GM20431 (cell line): ENCODE results near the gene INSIG1.

ENCODE experiments used
- in situ Hi-C: fragments of 300-500 bp; cut with MseI, MboI; formaldehyde crosslinking; loops from one replicate; pipeline ENCODE4 v1.15.0; 2020; ENCODE audit warnings: low sequenced_read_pairs; ENCODE audit not compliant: unreplicated experiment

Gene INSIG1

DNA sequence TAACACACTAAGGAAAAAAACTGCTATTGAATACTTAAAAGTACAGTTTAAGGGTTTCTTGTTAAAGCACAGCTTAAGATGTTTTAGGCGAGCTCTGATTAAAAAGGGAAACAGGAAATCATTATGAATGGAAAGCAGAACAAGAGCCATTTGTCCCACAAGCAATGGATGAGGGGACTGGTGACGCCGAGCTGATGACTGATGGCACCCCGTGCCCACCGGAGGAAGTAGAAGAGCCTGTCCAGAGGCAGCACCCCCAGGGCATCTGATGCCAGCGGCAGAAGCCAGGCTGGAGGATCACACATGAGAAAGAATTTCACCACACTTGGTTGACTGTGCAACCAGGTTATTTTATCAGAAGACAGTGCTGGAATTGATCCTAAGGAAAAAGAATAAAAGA is 15.0 kb upstream of the INSIG1 start:
- in situ Hi-C loops, result no loop called here

DNA sequence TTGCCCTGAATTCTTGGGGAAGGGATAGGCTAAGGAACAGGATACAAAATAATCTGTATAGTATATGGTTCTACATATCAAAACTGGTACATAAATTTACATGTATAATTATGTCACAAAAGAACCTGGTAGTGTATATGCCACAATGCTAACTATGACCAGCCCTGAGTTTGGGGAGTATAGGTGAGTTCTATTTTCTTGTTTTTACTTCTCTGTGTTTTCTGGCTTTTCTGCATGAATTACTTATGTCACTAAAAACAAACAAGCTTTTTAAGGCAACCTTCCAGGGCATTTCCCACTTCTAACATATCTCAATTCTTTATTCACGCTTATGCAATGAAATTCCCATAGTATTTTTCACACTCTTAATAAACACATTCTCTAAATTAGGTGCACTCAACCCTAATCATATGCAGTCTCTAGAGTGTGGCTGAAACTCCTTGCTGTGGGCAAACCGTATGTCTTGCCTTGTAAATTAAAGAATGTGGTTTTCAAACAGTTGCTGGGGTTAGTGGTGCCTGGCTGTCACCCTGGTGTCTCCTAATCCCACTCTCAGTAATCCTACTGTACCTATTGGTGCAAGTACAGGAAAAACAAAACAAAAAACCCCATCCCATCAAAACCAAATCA is 14.0 kb upstream of the INSIG1 start:
- in situ Hi-C loops, result no loop called here

DNA sequence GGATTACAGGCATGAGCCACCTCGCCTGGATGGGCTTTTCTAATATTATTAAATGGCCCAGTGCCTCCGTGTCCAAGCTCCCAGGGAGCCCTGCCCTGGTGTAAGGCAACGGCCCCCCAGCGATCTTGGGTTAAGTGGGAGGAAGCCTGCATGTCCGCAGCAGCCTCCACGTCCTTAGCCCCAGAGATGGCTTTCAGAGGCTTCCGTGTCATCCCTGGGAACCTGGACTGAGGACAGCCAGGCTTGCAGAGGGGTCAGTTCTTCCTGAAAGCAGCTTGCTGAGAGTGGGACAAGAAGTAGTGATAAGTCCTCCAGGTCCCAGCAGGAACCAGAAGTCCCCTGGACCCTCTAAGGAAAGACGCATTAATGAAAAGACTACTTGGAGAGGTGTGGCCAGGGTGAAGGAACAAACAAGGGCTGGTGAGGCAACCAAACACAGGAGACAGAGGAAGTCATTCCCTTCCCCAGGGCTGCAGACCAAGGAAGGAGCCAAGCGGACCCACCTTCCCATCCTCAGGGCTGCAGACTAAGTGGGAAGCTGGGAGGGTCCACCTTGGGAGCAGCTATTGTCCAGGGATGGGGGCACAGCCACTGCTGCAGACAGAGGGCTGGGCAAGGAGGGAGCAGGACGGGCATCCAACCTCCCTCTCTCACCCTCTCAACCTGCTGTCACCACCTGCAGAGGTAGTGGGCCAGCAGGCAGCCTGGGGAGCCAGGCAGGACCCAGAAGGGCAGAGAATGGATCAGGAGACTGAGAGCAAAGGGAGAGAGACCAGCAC is 13.0 kb upstream of the INSIG1 start:
- in situ Hi-C loops, result no loop called here

DNA sequence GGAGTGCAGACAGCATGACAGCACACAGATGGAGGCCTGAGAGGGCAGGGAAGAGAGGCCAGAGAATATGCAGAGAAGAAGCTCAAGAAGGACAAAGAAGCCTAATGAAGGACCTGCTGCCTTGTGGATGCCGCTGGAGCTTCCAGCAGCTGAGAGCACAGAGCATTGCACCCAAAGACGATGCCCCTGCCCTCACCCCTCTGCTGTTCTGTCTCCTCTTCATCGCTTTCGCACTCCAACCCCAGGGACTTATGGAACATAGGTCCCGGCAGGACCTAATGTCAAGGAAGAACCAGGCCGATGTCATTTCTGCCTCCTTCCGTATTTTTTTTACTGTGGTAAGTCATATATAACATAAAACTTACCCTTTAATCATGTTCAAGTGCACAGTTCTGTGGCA is 12.3 kb upstream of the INSIG1 start:
- in situ Hi-C loops, result no loop called here

DNA sequence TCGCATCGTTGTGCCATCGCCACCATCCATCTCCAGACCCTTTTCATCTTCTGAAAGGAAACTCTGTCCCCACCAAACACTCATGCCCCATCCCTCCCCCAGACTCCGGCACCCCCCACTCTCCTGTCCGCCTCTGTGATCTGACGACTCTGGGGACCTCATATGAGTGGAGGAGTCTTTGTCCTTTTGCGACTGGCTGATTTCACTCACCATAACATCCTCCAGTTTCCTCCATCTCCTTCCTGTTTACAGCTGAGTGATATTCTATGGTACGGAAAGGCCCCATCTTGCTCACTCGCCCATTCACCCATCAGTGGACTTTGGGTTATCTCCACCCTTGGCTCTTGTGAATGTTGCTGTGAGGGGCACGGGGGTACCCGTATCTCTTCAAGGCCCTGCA is 11.8 kb upstream of the INSIG1 start:
- in situ Hi-C loops, result no loop called here

DNA sequence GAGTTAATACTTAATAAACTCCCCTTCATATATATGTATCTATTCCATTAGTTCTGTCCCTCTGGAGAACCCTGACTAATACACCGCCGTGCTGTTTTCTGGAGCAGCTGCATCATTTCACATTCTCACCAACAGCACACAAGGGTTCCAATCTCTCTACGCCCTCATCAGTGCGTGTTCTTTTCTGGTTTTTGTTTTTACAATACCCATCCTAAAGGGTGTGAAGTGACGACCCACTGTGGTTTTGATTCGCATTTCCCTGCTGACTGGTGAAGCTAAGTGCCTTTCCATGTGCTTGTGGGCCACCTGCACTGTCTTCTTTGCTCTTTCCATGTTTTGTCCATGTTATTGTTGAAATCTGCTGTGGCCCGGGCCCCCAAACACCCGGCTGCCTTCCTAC is 11.0 kb upstream of the INSIG1 start:
- in situ Hi-C loops, result no loop called here

DNA sequence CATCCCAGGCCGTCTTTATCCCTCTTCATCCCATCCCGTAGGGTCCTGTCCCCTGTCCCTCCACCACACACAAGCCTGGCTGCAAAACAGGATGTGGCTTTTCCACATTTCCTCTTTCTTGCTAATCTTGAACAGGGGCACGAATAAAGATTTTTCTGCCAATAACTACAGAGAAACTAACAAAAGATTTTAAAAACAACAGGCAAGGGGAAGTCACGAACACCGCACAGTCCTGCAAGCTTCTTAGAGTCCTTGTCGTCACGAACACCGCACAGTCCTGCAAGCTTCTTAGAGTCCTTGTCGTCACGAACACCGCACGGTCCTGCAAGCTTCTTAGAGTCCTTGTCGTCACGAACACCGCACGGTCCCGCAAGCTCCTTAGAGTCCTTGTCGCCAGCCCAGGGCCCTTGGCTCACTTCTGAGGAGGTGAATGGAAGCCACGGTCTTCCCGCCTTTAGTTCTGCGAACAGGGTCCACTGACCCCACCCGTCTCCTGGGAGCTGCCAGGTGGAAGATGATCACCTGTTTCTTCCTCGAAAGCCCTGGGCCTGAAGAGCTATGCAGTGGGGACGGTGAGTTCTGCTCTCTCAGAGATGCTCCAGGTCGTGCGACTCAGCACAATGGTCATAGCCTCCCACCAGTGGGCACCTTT is 10.3 kb upstream of the INSIG1 start:
- in situ Hi-C loops, result no loop called here

DNA sequence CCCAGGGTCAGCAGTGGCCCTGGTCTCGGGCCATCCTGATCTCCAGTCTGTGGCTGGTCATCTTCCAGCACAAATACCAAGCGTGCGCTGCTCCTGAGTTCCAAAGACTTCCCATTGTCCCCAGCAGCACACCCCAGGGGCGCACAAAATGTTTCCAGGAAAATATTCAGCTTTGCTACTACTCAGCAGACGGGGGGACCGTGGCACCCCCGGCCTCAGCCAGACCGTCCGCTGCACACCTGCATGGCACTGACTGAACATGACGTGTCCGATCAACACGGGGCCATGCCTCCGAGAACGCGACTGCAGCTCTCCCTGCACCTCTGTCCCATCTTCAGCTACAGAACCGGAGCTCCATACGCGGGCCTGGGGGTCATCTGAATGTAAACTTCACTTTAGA is 9.6 kb upstream of the INSIG1 start:
- in situ Hi-C loops, result no loop called here

DNA sequence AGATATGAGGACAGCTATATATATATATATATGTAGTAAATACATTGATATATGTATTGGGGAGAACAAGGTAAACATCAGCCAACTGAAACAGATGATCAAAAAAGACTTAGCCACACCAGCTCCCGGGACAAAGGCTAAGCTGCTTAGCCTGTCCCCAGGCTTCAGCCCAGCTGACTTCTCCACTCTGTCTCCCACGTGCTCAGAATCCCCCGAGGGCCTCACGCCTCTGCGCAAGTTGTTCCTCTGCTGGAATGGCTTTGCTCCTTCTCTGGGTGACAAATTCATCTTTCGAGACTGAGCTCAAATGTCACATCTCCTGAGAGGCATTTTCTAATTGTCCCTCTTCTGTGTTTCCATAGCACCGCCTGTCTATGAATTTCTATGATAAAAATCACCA is 8.6 kb upstream of the INSIG1 start:
- in situ Hi-C loops, result no loop called here

DNA sequence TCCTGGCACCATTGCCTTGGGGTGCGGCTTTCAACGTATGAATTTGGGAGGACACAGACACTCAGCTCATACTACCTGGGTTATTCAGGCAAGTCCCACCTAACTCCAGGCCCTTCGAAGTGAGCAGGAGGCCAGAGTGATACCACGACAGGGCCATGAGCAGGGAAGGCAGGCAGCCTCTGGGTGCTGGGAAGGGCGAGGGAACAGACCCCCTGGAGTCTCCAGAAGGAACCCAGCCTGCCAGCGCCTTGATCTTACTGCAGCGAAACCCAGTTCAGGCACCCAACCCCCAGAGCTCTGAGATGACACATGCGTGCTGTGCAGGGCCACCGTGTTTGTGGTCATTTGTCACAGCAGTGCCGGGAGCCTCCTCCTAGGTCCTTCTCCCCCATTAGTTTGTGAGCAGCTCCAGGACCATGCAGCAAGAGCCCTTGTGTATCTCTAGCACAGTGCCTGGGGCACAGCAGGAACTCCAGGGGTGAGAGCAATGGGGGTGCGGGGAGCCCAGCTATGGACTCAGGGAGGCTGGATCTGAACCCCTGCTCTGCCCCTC is 7.7 kb upstream of the INSIG1 start:
- in situ Hi-C loops, result no loop called here

DNA sequence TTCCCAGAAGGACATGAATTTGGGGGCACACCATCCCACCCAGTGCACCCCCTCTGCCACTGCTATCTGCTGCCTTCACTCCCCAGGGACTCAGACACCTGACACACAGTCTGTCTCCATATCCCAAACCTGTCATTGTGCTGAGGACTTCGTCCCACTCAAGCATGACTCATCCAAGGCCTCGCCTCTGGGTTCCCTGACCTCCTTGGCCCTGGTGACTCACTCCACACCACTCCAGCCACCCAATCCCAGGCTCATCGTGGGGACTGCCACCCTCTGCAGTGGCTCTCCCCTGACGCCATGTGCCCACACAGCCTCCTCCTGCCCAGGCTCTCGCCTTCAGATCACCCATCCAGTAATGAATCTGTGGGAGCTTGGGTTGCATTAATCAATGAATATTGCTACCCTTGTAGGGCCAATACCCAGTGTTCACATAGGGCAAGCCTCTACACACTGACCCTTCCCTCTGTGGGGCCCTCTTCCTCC is 6.6 kb upstream of the INSIG1 start:
- in situ Hi-C loops, result no loop called here

DNA sequence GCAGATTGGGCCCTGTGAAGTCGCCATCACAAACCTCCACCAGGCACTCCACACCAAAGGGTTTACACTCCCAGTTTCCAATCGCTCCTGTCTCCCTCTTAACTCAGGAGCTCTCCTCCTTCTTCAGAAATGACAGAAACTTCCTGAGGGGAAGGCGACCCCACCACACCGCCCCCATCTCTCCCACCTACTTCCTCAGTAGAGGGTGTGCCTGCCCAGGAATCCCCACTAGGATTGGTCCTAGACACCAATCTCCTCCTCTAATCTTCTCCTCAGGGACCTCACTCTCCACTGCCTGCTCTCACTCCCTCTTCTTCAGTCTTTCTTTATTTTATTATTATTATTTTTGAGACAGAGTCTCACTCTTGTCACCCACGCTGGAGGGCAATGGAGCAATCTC is 5.9 kb upstream of the INSIG1 start:
- in situ Hi-C loops, result no loop called here

DNA sequence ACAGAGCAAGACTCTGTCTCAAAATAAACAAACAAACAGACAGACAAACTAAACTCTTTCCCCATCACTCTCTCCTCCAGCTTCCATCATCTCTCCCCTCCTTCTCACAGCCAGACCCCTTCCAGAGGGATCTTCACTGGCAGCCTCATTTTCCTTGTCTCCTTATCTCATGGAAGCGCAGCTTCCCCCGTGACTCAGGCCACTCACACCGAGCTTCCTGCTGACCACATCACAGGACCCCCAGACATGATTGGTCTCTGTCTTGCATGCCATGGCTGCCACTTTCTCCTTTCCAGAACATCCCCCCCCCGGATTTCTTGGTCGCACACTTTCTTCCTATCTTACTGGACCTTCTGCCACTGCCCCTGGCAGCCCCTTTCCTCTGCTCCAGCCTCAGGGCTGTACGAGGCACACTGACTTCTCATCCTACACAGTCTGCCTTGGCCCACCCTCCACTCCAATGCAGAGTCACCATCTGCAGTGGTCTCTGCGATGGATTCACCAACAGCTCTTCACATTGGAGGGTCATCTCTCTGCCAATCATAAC is 4.9 kb upstream of the INSIG1 start:
- in situ Hi-C loops, result no loop called here

DNA sequence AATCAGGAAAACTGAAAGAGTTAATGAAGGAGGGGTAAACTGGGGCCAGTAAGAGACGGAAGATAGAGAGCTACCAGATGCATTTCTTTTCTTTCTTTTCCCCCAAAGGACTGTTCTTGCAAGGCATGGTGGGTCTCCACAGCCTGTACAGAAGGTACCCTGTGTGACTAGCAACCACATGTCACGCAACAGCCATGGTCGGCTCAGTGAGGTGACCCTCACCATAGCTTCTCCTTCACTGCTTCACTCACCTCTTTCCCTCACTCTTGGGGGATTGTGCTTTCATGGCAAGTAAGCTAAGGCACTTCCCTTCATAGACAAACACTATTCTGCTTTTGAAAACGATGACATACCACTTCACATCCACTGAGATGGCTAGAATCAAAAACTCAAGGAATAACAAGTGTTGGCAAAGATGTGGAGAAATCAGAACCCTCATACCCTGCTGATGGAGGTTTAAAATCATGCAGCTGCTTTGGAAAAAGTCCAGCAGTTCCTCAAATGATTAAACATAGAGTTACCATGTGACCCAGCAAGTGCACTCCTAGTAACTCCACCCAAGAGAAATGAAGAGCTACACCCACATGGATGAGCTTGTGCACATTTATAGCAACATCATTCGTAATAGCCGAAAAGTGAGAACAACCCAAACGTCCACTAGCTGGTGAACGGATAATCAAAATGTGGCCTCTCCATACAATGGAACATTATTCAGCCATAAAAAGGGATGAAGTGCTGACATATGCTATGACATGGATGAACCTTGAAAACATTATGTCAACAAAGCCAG is 3.8 kb upstream of the INSIG1 start:
- in situ Hi-C loops, result no loop called here

DNA sequence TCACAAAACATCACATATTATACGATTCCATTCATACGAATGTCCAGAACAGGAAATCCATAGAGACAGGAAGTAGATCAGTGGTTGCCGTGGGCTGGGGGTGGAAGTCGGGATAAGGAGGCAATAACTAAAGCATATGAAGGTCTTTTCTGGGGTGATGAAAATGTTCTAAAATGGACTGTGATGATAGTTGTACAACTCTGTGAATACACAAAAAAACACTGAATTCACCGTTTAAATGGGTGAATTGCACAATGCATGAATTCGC is 3.2 kb upstream of the INSIG1 start:
- in situ Hi-C loops, result no loop called here

DNA sequence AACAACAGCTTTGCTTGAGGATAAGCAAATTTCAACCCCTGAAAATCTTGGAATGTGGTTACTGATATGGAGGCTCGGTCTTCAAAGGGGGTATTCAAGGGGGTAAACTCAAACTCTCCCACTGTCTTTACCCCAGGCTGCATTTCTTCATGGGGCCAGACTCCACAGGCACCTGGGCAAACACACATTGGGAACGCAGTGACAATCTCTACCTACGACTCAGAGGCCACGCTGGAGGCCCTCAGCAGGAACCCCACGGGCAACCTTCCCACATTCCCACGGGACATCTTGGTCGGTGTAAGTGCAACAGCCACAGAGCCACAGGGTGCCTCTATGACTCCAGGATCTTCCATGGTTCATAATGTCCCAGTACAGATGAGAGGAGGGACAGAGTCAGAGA is 2.2 kb upstream of the INSIG1 start:
- in situ Hi-C loops, result no loop called here

DNA sequence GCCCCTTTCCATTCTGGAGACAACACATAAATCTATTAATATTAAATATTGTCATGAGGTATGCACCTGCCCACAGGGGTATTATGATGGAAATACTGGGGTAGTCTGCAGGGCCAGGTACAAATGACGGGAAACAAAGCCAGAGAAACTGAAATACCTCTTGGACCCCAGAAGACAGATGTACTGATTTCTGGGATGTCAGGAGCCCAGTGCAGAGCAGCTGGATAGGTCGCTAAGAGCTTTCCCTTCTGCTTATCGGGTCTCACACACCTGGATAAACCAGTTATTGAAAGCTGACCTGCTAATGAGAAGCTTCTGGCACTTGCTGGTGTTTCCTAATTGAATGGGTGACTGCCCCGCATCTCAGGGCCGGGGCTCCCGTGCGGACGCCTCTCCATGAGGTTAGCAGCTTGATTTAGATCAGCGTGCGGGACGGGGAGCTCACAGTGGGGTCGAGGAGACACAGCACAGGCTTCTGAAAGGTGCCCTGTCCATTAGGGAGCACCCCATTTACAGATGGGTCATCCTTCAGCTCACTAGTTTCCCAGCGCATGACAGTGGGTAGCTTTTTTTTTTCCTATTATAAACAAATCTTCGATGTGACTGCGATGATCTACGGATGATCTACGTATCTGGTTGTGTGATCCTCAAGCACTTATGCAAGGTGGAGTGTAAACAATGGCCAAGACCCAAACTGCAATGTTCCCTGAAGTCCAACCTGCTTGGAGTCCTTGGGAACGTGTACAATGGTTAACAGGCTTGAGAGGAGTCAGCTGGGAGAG is 1.5 kb upstream of the INSIG1 start:
- in situ Hi-C loops, result no loop called here

DNA sequence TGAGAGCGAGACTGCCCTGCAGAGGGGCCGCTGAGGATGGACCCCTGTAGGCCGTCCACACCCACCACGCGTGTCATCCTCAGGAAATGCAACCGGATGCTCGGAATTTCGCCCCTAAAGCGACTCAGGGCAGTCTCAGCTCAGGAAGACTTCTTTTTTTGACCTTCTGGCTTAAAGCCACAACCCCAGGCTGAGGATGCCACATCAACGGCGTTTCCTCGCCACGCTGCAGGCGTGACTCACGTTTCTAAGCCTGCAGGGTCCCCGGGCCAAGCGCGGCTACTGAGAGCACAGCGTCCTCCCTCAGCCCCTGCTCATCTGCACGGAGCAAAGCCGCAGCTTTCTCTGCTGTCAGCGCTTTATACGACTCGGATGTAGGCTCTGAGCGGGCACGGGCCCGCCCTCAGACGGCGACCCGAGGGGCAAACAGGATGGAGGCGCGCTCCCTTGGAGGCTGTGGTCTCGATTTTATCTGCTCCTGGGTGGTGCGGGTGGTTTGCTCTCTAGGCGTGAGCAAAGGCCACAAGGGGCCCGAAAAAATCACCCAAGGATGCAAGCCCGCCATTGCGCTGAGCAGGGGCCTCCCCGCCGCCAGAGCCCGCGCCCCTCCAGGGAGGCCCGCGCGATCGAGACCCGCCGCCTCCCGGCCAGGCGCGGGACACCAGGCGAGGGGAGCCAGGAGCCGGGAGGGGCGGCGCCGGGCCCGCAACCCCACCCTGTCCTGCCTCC is 726 bp upstream of the INSIG1 start:
- in situ Hi-C loops, result no loop called here

DNA sequence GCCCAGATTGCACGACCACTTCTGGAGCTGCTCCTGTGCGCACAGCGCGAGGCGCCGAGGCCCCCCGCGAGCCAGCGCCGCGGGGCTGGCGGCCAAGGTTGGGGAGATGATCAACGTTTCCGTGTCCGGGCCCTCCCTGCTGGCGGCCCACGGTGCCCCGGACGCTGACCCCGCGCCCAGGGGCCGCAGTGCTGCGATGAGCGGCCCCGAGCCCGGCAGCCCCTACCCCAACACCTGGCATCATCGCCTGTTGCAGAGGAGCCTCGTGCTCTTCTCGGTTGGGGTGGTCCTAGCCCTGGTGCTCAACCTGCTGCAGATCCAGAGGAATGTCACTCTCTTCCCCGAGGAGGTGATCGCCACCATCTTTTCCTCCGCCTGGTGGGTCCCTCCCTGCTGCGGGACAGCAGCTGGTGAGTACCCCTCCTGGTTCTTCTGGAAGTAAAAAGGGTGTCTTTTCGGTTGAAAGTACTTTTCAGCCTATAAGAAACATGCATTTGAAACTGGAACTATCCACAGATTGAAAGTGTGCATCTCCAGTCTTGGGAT is 683 bp downstream of the INSIG1 start:
- in situ Hi-C loops, result no loop called here
